Suppressor macrophage treated with lipopolysaccharide for 1 hour (primary cell): Measurements from ENCODE around the gene RTF2.
"Not testable (repeated sequence)": the region's sequence is repeated elsewhere in the genome, so short reads cannot be mapped to it uniquely, and the experiment has no call there.

Experiments
- DNase-seq, 3 donors: peaks; one replicate each; pipeline ENCODE4 v3.0.0-alpha.2; 2020 to 2022

RTF2 gene

DNA sequence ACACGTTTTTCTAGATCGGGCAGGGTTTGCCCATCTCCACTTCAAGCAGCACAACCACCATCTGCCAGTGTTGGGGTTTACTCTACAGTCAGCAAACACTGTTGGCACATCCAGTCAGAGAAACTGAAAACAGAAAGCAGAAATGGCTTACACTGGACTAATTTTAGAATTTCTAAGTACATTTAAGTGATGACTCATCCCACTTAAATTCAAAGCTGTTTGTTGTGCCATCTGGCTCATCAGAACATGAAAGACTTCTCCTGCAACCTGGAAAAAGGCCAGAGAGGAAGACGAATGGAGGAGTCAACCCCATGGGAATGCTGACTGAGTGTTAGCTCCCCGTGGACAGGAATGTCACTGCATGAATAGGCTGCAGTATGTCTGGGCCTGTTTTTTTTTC, 86.4 kb downstream of the RTF2 start:
- peak; percentile 84 to 96 (median 95) for DNase-seq

DNA sequence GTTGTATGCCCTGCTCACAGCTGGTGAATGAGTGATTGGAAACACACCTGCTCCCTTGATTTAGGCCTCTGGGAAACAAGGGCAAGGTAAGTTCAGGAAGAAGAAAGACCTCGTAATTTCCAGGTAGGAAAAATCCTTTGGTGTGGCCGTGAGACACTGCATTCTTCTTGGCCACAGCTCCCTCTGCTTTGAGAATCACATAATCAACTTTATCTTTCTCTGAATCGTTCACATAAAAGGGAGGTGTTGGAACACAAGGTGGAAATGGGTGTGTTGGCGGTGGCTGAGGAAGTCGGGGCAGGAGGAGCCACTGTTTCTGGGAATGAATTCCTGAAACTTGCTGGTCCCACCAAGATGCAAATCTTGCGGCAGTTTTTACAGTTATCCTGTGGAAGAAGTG, 90.5 kb downstream of the RTF2 start:
- DNase-seq: no peak

DNA sequence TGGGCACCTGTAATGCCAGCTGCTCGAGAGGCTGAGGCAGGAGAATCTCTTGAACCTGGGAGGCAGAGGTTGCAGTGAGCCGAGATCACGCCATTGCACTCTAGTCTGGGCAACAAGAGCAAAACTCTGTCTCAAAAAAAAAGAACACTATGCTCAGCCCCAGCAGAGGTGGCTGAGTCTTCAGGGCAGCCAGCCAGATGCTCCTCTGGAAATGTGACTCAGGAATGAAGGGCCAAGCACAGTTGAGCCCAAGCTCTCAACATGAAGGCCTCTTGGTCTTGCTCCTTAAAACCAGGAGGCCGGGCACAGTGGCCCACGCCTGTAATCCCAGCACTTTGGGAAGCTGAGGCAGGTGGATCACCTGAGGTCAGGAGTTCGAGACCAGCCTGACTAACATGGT, 96.1 kb downstream of the RTF2 start:
- not testable (repeated sequence) for DNase-seq

DNA sequence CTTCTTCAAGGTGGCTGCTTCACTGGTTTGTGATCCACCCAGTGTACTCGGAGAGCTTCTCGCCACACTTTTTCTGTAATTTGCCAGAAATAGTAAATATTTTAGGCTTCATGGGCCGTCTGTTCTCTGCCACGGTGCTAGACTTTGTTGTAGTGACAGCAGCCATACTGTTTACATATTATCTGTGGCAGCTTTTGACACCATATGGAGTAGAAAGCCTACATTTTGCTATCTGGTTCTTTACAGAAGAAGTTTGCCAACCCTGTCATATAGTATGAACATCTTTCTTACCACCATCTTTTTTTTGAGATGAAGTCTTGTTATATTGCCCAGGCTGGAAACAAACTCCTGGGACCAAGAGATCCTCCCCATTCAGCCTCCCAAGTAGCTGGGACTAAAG, 97.1 kb downstream of the RTF2 start:
- DNase-seq: no peak

DNA sequence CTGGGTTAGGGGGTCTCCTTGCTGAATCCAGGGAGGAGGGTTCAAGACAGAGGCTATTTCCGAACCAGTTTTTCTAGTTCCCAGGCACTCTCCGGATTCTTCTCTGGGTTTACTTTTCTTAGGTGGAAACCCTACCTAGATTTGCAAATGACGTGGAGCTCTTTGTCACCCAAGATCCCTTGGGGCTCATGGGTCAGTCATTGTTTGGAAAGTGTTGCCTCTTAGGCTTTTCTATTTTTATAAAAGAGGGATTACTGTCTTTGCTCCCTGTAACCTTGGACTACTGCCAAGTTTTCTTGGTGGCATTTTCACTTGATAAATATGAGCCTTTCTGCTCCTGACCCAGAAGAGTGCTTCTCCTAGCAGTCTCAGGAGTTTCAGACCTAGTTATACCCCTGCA, 98.2 kb downstream of the RTF2 start:
- no peak for DNase-seq
